Lower lobe of right lung (tissue), 2 donors: Measurements from ENCODE around the gene CHMP6. TPM values are rescaled to one million over a fixed set of nuclear protein-coding genes. Genes with fewer than 3 reads are reported as not detected.
A peak's percentile ranks its signal among the peaks of the same experiment; 100 is the strongest.

ENCODE experiments used
- ATAC-seq, 2 donors: fragments of 200-7000 bp; cut with Tn5 transposase; one replicate each; pipeline ENCODE4 v1.9.1; 2020 to 2022; ENCODE audit warnings: mild to moderate bottlenecking in 2 of 2, moderate library complexity in 2 of 2
- DNase-seq: peaks from one replicate; pipeline ENCODE4 v3.0.0-alpha.2; 2020
- H3K27ac ChIP-seq: fragments of 200-600 bp; one replicate; pipeline ENCODE4 v1.8.0; 2022
- H3K27me3 ChIP-seq: fragments of 200-600 bp; one replicate; pipeline ENCODE4 v1.8.0; 2022; ENCODE audit warnings: low read depth
- H3K36me3 ChIP-seq: fragments of 200-600 bp; one replicate; pipeline ENCODE4 v1.8.0; 2022; ENCODE audit warnings: mild to moderate bottlenecking
- H3K4me1 ChIP-seq: fragments of 200-600 bp; one replicate; pipeline ENCODE4 v1.8.0; 2022
- H3K4me3 ChIP-seq: fragments of 200-600 bp; one replicate; pipeline ENCODE4 v1.8.0; 2022; ENCODE audit warnings: mild to moderate bottlenecking
- H3K9me3 ChIP-seq: fragments of 200-600 bp; one replicate; pipeline ENCODE4 v1.8.0; 2022
- CTCF ChIP-seq: fragments of 200-600 bp; IDR thresholded peaks from one replicate; pipeline ENCODE4 v1.8.0; 2022; ENCODE audit warnings: antibody characterized with exemption, mild to moderate bottlenecking
- intact Hi-C: fragments of 100-400 bp; cut with DNase I; formaldehyde crosslinking; loops from one replicate; pipeline ENCODE4 v1.11.0; 2022
- total RNA-seq: library from RNA; stranded (reverse); fragmentation: NEBNext Ultra II Directional; extraction: Animal tissue kit (Norgen Biotek cat#: 25700); gene quantifications from one replicate; pipeline ENCODE4 v1.2.1, GENCODE V29; 2021
- donor health status: DM: no; HTN: yes; CAD: no; lungs with severe emphysema.

Gene CHMP6
- total RNA-seq, 1 donor from 2014 or later = 28.8 TPM

GRCh38 chr17:81034168-81034777, 42.6 kb downstream of the CHMP6 start:
- TF ChIP-seq CTCF = no peak
- intact Hi-C loops = no loop called here
- Histone ChIP-seq H3K27ac (peak overlapping the region; percentile 59), H3K27me3 (no peaks in the 10 kb centered on the region), H3K4me1 (peaks cover 71% of the 10 kb centered on the region), H3K36me3 (peaks cover 11% of the 10 kb centered on the region), H3K9me3 (no peaks in the 10 kb centered on the region), H3K4me3 (peak overlapping the region; percentile 62)
- DNase-seq (no peak), ATAC-seq (peak; percentile 7 to 33)

- peak; percentile 71 to 84 for ATAC-seq
- no peaks in the 10 kb centered on the region for H3K9me3 ChIP-seq
- peak within 1 kb of the TSS; percentile 71 for H3K27ac ChIP-seq
- peak; percentile 97 for DNase-seq
- peak within 1 kb of the TSS; percentile 62 for H3K4me3 ChIP-seq
- H3K36me3 ChIP-seq = peaks cover 11% of the 10 kb centered on the region
- no peaks in the 10 kb centered on the region for H3K27me3 ChIP-seq
- peaks cover 77% of the 10 kb centered on the region for H3K4me1 ChIP-seq
- intact Hi-C loops = no loop called here
- TF ChIP-seq CTCF = no peak
Observed at GRCh38 chr17:81034779-81035520, 43.3 kb downstream of the CHMP6 start, which contains the start of gene BAIAP2. Gene BAIAP2 (plus strand): TSS chr17:81035151. CDS start chr17:81035255, 104 bp downstream.

- Histone ChIP-seq H3K9me3 (no peaks in the 10 kb centered on the region), H3K4me3 (peak overlapping the region; percentile 62), H3K36me3 (peaks cover 11% of the 10 kb centered on the region), H3K27ac (peak overlapping the region; percentile 71), H3K4me1 (peaks cover 83% of the 10 kb centered on the region), H3K27me3 (no peaks in the 10 kb centered on the region)
- no peak for ATAC-seq
- peak; percentile 64 for DNase-seq
- TF ChIP-seq CTCF = no peak
- intact Hi-C loops = no loop called here
Observed at GRCh38 chr17:81035521-81036196, 44.0 kb downstream of the CHMP6 start.

- Histone ChIP-seq H3K9me3 (no peaks in the 10 kb centered on the region), H3K4me3 (peak overlapping the region; percentile 62), H3K4me1 (peaks cover 83% of the 10 kb centered on the region), H3K27me3 (no peaks in the 10 kb centered on the region), H3K27ac (peak overlapping the region; percentile 71), H3K36me3 (peaks cover 11% of the 10 kb centered on the region)
- ATAC-seq (no peak), DNase-seq (peak; percentile 51)
- intact Hi-C loops = no loop called here
- TF ChIP-seq CTCF = no peak
Observed at GRCh38 chr17:81036197-81036941, 44.7 kb downstream of the CHMP6 start.
